ENCODE data around the gene ST3GAL5. TPM values are rescaled to one million over a fixed set of nuclear protein-coding genes. Genes with fewer than 3 reads are reported as not detected.

The ST3GAL5 gene
- polyA plus RNA-seq, 1 of the 3 experiments (the other 2 are of a cell fraction): 37.6 TPM

DNA sequence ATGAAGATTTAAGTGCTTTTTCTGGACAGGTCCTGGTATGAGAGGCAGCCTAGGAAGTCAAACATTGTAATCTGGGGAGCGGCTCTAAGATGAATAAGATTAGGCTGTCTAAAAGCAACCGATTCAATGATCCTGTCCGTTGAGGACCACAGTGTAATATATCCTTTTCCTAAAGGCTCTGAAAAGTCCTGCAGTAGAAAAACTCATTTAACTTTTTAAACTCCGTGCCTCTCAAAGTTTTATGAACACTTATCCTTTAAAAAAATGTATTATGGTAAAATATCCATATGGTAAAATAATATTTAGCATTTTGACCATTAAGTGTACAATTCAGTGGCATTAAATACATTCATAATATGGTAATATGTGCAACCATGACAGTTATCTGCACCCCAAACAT is 95.2 kb downstream of the ST3GAL5 start:
- peaks cover 30% of the 10 kb centered on the region for H3F3A ChIP-seq (replicated peaks; ENCODE audit: insufficient read depth)
- H3K79me2 ChIP-seq (ENCODE audit: insufficient read depth): no peaks in the 10 kb centered on the region
- H2AFZ ChIP-seq (ENCODE audit: low read depth): no peak overlapping the region
- no peaks in the 10 kb centered on the region for H3K9me3 ChIP-seq
- H4K20me1 ChIP-seq (ENCODE audit: insufficient read depth): no peaks in the 10 kb centered on the region
- TF ChIP-seq, protein P1, sequence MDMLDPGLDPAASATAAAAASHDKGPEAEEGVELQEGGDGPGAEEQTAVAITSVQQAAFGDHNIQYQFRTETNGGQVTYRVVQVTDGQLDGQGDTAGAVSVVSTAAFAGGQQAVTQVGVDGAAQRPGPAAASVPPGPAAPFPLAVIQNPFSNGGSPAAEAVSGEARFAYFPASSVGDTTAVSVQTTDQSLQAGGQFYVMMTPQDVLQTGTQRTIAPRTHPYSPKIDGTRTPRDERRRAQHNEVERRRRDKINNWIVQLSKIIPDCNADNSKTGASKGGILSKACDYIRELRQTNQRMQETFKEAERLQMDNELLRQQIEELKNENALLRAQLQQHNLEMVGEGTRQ (IDR thresholded peaks at IDR 0.05; ENCODE audit: borderline replicate concordance, low read depth, low read length): no peak
- TF ChIP-seq POLR2AphosphoS5 (IDR thresholded peaks at IDR 0.05; ENCODE audit: low read depth, low read length): no peak
- TF ChIP-seq, protein P2, sequence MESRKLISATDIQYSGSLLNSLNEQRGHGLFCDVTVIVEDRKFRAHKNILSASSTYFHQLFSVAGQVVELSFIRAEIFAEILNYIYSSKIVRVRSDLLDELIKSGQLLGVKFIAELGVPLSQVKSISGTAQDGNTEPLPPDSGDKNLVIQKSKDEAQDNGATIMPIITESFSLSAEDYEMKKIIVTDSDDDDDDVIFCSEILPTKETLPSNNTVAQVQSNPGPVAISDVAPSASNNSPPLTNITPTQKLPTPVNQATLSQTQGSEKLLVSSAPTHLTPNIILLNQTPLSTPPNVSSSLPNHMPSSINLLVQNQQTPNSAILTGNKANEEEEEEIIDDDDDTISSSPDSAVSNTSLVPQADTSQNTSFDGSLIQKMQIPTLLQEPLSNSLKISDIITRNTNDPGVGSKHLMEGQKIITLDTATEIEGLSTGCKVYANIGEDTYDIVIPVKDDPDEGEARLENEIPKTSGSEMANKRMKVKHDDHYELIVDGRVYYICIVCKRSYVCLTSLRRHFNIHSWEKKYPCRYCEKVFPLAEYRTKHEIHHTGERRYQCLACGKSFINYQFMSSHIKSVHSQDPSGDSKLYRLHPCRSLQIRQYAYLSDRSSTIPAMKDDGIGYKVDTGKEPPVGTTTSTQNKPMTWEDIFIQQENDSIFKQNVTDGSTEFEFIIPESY (IDR thresholded peaks at IDR 0.05; ENCODE audit: borderline replicate concordance, low read depth): no peak
- no peak for TF ChIP-seq GATA2 (CRISPR knock-in tag; IDR thresholded peaks at IDR 0.05)
- no peak for TF ChIP-seq ELF1 (IDR thresholded peaks at IDR 0.05)
- TF ChIP-seq RCOR1 (IDR thresholded peaks at IDR 0.05; ENCODE audit: low read length): no peak
- TF ChIP-seq GABPA (IDR thresholded peaks at IDR 0.05; ENCODE audit: low read depth): no peak
- no peak for TF ChIP-seq TEAD4 (IDR thresholded peaks at IDR 0.05; ENCODE audit: borderline replicate concordance, insufficient read depth)
- TF ChIP-seq, protein P3, sequence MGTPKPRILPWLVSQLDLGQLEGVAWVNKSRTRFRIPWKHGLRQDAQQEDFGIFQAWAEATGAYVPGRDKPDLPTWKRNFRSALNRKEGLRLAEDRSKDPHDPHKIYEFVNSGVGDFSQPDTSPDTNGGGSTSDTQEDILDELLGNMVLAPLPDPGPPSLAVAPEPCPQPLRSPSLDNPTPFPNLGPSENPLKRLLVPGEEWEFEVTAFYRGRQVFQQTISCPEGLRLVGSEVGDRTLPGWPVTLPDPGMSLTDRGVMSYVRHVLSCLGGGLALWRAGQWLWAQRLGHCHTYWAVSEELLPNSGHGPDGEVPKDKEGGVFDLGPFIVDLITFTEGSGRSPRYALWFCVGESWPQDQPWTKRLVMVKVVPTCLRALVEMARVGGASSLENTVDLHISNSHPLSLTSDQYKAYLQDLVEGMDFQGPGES (IDR thresholded peaks at IDR 0.05; ENCODE audit: low read depth, low read length): no peak
- no peak for TF ChIP-seq RXRA (IDR thresholded peaks at IDR 0.05; ENCODE audit: borderline replicate concordance, low read depth)
- TF ChIP-seq, protein P4, sequence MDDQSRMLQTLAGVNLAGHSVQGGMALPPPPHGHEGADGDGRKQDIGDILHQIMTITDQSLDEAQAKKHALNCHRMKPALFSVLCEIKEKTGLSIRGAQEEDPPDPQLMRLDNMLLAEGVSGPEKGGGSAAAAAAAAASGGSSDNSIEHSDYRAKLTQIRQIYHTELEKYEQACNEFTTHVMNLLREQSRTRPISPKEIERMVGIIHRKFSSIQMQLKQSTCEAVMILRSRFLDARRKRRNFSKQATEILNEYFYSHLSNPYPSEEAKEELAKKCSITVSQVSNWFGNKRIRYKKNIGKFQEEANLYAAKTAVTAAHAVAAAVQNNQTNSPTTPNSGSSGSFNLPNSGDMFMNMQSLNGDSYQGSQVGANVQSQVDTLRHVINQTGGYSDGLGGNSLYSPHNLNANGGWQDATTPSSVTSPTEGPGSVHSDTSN (IDR thresholded peaks at IDR 0.05): no peak
- ChIA-PET POLR2A (interaction anchor here (1.0 kb wide), 1 partner anchor 18 kb away, joined by 3 read pairs; no protein-coding TSS in a partner anchor), CTCF (interaction anchor here (1.1 to 2.3 kb wide), 2 partner anchors 18 to 64 kb away, joined by 3 to 23 read pairs; no protein-coding TSS in a partner anchor)
- no peak for DNase-seq
- no peaks in the 10 kb centered on the region for H3K36me3 ChIP-seq (replicated peaks in 1 of 2; ENCODE audit: control insufficient read depth in 1 of 2, insufficient read depth in 2 of 2, low read length in 1 of 2)
- peaks cover 26 to 41% of the 10 kb centered on the region in 2 experiments; a peak in 3 of 4 replicates for H3K4me1 ChIP-seq (ENCODE audit: control insufficient read depth in 1 of 2, insufficient read depth in 2 of 2, low read depth in 1 of 2, low read length in 1 of 2)
- no peak overlapping the region for H3K4me2 ChIP-seq
- peak overlapping the region in 1 of 2 experiments; percentile 0; a peak in 1 of 4 replicates for H3K27ac ChIP-seq (ENCODE audit: low read depth in 2 of 2, low read length in 1 of 2)
- no peaks in the 10 kb centered on the region for H3K27me3 ChIP-seq (ENCODE audit: insufficient read depth)
- H3K9me2 ChIP-seq: no peaks in the 10 kb centered on the region
- H3K4me3 ChIP-seq (ENCODE audit: low read depth in 2 of 2, low read length in 1 of 2): no peak overlapping the region
- H3K9ac ChIP-seq: no peak overlapping the region
- 95% methylated on average over 4 of the region's 4 CpGs for WGBS (ENCODE audit: low lambda C conversion rate)
